ENCODE results near the gene SLC22A15. TPM values are rescaled to one million over a fixed set of nuclear protein-coding genes. Genes with fewer than 3 reads are reported as not detected.
A peak's percentile ranks its signal among the peaks of the same experiment; 100 is the strongest.

Gene SLC22A15
- total and polyA plus RNA-seq, 2 donors, result 0.52 to 1.8 TPM

GRCh38 chr1:116015679-116016078 lies 39.4 kb downstream of the SLC22A15 start:
- Histone ChIP-seq H3K27ac (ENCODE audit: low read depth in 1 of 2, low read length in 1 of 2) (no peak overlapping the region), H3K27me3 (ENCODE audit: control insufficient read depth in 2 of 2, insufficient read depth in 1 of 2, low read length in 1 of 2) (no peaks in the 10 kb centered on the region), H3K36me3 (ENCODE audit: control insufficient read depth in 2 of 2, insufficient read depth in 2 of 2, low read length in 1 of 2) (no peaks in the 10 kb centered on the region), H3K4me1 (ENCODE audit: control insufficient read depth in 2 of 2, insufficient read depth in 2 of 2, low read length in 2 of 2) (no peaks in the 10 kb centered on the region), H3K4me3 (ENCODE audit: low read length in 2 of 2) (no peak overlapping the region), H3K9me3 (ENCODE audit: control insufficient read depth in 2 of 2, insufficient read depth in 1 of 2, low read length in 1 of 2) (no peaks in the 10 kb centered on the region)
- WGBS, result 99% methylated on average over 1 of the region's 1 CpG
- no peak for DNase-seq (ENCODE audit: low read depth in 6 of 9, low spot score in 9 of 9)

- Histone ChIP-seq H3K4me3 (ENCODE audit: low read length in 2 of 2) (no peak overlapping the region), H3K9me3 (ENCODE audit: control insufficient read depth in 2 of 2, insufficient read depth in 1 of 2, low read length in 1 of 2) (no peaks in the 10 kb centered on the region), H3K27me3 (ENCODE audit: control insufficient read depth in 2 of 2, insufficient read depth in 1 of 2, low read length in 1 of 2) (no peaks in the 10 kb centered on the region), H3K27ac (ENCODE audit: low read depth in 1 of 2, low read length in 1 of 2) (no peak overlapping the region), H3K4me1 (ENCODE audit: control insufficient read depth in 2 of 2, insufficient read depth in 2 of 2, low read length in 2 of 2) (no peaks in the 10 kb centered on the region), H3K36me3 (ENCODE audit: control insufficient read depth in 2 of 2, insufficient read depth in 2 of 2, low read length in 1 of 2) (no peaks in the 10 kb centered on the region)
- 96% methylated on average over 5 of the region's 5 CpGs for WGBS
- DNase-seq (ENCODE audit: low read depth in 6 of 9, low spot score in 9 of 9), result no peak
These were observed 41.7 kb downstream of the SLC22A15 start for GRCh38 chr1:116018007-116018406.

GRCh38 chr1:116019653-116020253 lies 43.4 kb downstream of the SLC22A15 start:
- WGBS, result 87% methylated on average over 4 of the region's 4 CpGs
- Histone ChIP-seq H3K9me3 (ENCODE audit: control insufficient read depth in 2 of 2, insufficient read depth in 1 of 2, low read length in 1 of 2) (no peaks in the 10 kb centered on the region), H3K4me3 (ENCODE audit: low read length in 2 of 2) (no peak overlapping the region), H3K27me3 (ENCODE audit: control insufficient read depth in 2 of 2, insufficient read depth in 1 of 2, low read length in 1 of 2) (no peaks in the 10 kb centered on the region), H3K4me1 (ENCODE audit: control insufficient read depth in 2 of 2, insufficient read depth in 2 of 2, low read length in 2 of 2) (no peaks in the 10 kb centered on the region), H3K36me3 (ENCODE audit: control insufficient read depth in 2 of 2, insufficient read depth in 2 of 2, low read length in 1 of 2) (no peaks in the 10 kb centered on the region), H3K27ac (ENCODE audit: low read depth in 1 of 2, low read length in 1 of 2) (no peak overlapping the region)
- DNase-seq (ENCODE audit: low read depth in 6 of 9, low spot score in 9 of 9), result no peak

- H3K36me3 ChIP-seq (ENCODE audit: control insufficient read depth in 2 of 2, insufficient read depth in 2 of 2, low read length in 1 of 2), result no peaks in the 10 kb centered on the region
- H3K4me1 ChIP-seq (ENCODE audit: control insufficient read depth in 2 of 2, insufficient read depth in 2 of 2, low read length in 2 of 2), result no peaks in the 10 kb centered on the region
- no peaks in the 10 kb centered on the region for H3K9me3 ChIP-seq (ENCODE audit: control insufficient read depth in 2 of 2, insufficient read depth in 1 of 2, low read length in 1 of 2)
- WGBS, result 62% methylated on average over 5 of the region's 5 CpGs
- H3K27me3 ChIP-seq (ENCODE audit: control insufficient read depth in 2 of 2, insufficient read depth in 1 of 2, low read length in 1 of 2), result no peaks in the 10 kb centered on the region
- peak in 8 of 9 donors; percentile 9 to 71 (median 38) for DNase-seq (ENCODE audit: low read depth in 6 of 9, low spot score in 9 of 9)
- no peak overlapping the region for H3K4me3 ChIP-seq (ENCODE audit: low read length in 2 of 2)
- no peak overlapping the region for H3K27ac ChIP-seq (ENCODE audit: low read depth in 1 of 2, low read length in 1 of 2)
These were observed 44.5 kb downstream of the SLC22A15 start for GRCh38 chr1:116020668-116021272.

GRCh38 chr1:116024626-116025025 lies 48.3 kb downstream of the SLC22A15 start:
- 54% methylated on average over 3 of the region's 3 CpGs for WGBS
- H3K27ac ChIP-seq (ENCODE audit: low read depth in 1 of 2, low read length in 1 of 2), result no peak overlapping the region
- H3K36me3 ChIP-seq (ENCODE audit: control insufficient read depth in 2 of 2, insufficient read depth in 2 of 2, low read length in 1 of 2), result no peaks in the 10 kb centered on the region
- H3K4me1 ChIP-seq (ENCODE audit: control insufficient read depth in 2 of 2, insufficient read depth in 2 of 2, low read length in 2 of 2), result no peaks in the 10 kb centered on the region
- H3K27me3 ChIP-seq (ENCODE audit: control insufficient read depth in 2 of 2, insufficient read depth in 1 of 2, low read length in 1 of 2), result no peaks in the 10 kb centered on the region
- DNase-seq (ENCODE audit: low read depth in 6 of 9, low spot score in 9 of 9), result no peak
- H3K9me3 ChIP-seq (ENCODE audit: control insufficient read depth in 2 of 2, insufficient read depth in 1 of 2, low read length in 1 of 2), result no peaks in the 10 kb centered on the region
- H3K4me3 ChIP-seq (ENCODE audit: low read length in 2 of 2), result no peak overlapping the region

GRCh38 chr1:116026631-116027030 lies 50.3 kb downstream of the SLC22A15 start:
- Histone ChIP-seq H3K9me3 (ENCODE audit: control insufficient read depth in 2 of 2, insufficient read depth in 1 of 2, low read length in 1 of 2) (no peaks in the 10 kb centered on the region), H3K27me3 (ENCODE audit: control insufficient read depth in 2 of 2, insufficient read depth in 1 of 2, low read length in 1 of 2) (no peaks in the 10 kb centered on the region), H3K27ac (ENCODE audit: low read depth in 1 of 2, low read length in 1 of 2) (no peak overlapping the region), H3K36me3 (ENCODE audit: control insufficient read depth in 2 of 2, insufficient read depth in 2 of 2, low read length in 1 of 2) (no peaks in the 10 kb centered on the region), H3K4me3 (ENCODE audit: low read length in 2 of 2) (no peak overlapping the region), H3K4me1 (ENCODE audit: control insufficient read depth in 2 of 2, insufficient read depth in 2 of 2, low read length in 2 of 2) (no peaks in the 10 kb centered on the region)
- 97% methylated on average over 4 of the region's 4 CpGs for WGBS
- DNase-seq (ENCODE audit: low read depth in 6 of 9, low spot score in 9 of 9), result no peak

- Histone ChIP-seq H3K9me3 (ENCODE audit: control insufficient read depth in 2 of 2, insufficient read depth in 1 of 2, low read length in 1 of 2) (no peaks in the 10 kb centered on the region), H3K4me3 (ENCODE audit: low read length in 2 of 2) (no peak overlapping the region), H3K36me3 (ENCODE audit: control insufficient read depth in 2 of 2, insufficient read depth in 2 of 2, low read length in 1 of 2) (no peaks in the 10 kb centered on the region), H3K4me1 (ENCODE audit: control insufficient read depth in 2 of 2, insufficient read depth in 2 of 2, low read length in 2 of 2) (no peaks in the 10 kb centered on the region), H3K27me3 (ENCODE audit: control insufficient read depth in 2 of 2, insufficient read depth in 1 of 2, low read length in 1 of 2) (no peaks in the 10 kb centered on the region), H3K27ac (ENCODE audit: low read depth in 1 of 2, low read length in 1 of 2) (no peak overlapping the region)
- 96% methylated on average over 13 of the region's 13 CpGs for WGBS
- no peak for DNase-seq (ENCODE audit: low read depth in 6 of 9, low spot score in 9 of 9)
These were observed 55.1 kb downstream of the SLC22A15 start for GRCh38 chr1:116031302-116031835.

GRCh38 chr1:116033322-116033721 lies 57.0 kb downstream of the SLC22A15 start:
- no peaks in the 10 kb centered on the region for H3K36me3 ChIP-seq (ENCODE audit: control insufficient read depth in 2 of 2, insufficient read depth in 2 of 2, low read length in 1 of 2)
- H3K27ac ChIP-seq (ENCODE audit: low read depth in 1 of 2, low read length in 1 of 2), result no peak overlapping the region

GRCh38 chr1:116036255-116036654 lies 59.9 kb downstream of the SLC22A15 start:
- H3K4me3 ChIP-seq (ENCODE audit: low read length in 2 of 2), result no peak overlapping the region
- no peaks in the 10 kb centered on the region for H3K27me3 ChIP-seq (ENCODE audit: control insufficient read depth in 2 of 2, insufficient read depth in 1 of 2, low read length in 1 of 2)
- DNase-seq (ENCODE audit: low read depth in 6 of 9, low spot score in 9 of 9), result no peak
- H3K4me1 ChIP-seq (ENCODE audit: control insufficient read depth in 2 of 2, insufficient read depth in 2 of 2, low read length in 2 of 2), result no peaks in the 10 kb centered on the region
- H3K9me3 ChIP-seq (ENCODE audit: control insufficient read depth in 2 of 2, insufficient read depth in 1 of 2, low read length in 1 of 2), result no peaks in the 10 kb centered on the region
- no peaks in the 10 kb centered on the region for H3K36me3 ChIP-seq (ENCODE audit: control insufficient read depth in 2 of 2, insufficient read depth in 2 of 2, low read length in 1 of 2)
- no peak overlapping the region for H3K27ac ChIP-seq (ENCODE audit: low read depth in 1 of 2, low read length in 1 of 2)
- 92% methylated on average over 4 of the region's 4 CpGs for WGBS

More at GRCh38 chr1:116033322-116033721, 57.0 kb downstream of the SLC22A15 start:
- Histone ChIP-seq H3K4me1 (ENCODE audit: control insufficient read depth in 2 of 2, insufficient read depth in 2 of 2, low read length in 2 of 2) (no peaks in the 10 kb centered on the region), H3K27me3 (ENCODE audit: control insufficient read depth in 2 of 2, insufficient read depth in 1 of 2, low read length in 1 of 2) (no peaks in the 10 kb centered on the region), H3K4me3 (ENCODE audit: low read length in 2 of 2) (no peak overlapping the region), H3K9me3 (ENCODE audit: control insufficient read depth in 2 of 2, insufficient read depth in 1 of 2, low read length in 1 of 2) (no peaks in the 10 kb centered on the region)
- DNase-seq (ENCODE audit: low read depth in 6 of 9, low spot score in 9 of 9), result peak in 1 of 9 donors; percentile 6
- 88% methylated on average over 3 of the region's 3 CpGs for WGBS
